CD14-positive monocyte (primary cell): ENCODE data around the gene HSD11B2. TPM values are rescaled to one million over a fixed set of nuclear protein-coding genes. Genes with fewer than 3 reads are reported as not detected.

Experiments
- DNase-seq, 3 donors: peaks; one replicate each; pipeline ENCODE4 v3.0.0-alpha.2; 2011 to 2022
- H2AFZ ChIP-seq: 2 replicates; pipeline ENCODE4 v1.6.0; 2012; ENCODE audit warnings: mild to moderate bottlenecking, low read depth, low read length, inconsistent platforms; ENCODE audit not compliant: insufficient read depth, poor library complexity, severe bottlenecking
- H3K27ac ChIP-seq, 2 donors: 1 replicate in 1 of 2; 2 replicates in 1 of 2; pipeline ENCODE4 v1.5.1; 2012 to 2013; ENCODE audit warnings: low read length in 2 of 2, control low read depth in 1 of 2, inconsistent platforms in 1 of 2, low read depth in 1 of 2, mild to moderate bottlenecking in 1 of 2
- H3K27me3 ChIP-seq, 2 donors: one replicate each; pipeline versions ENCODE4 v1.6.0 to v1.6.1; 2011 to 2013; ENCODE audit warnings: low read length in 2 of 2; ENCODE audit not compliant: control insufficient read depth in 2 of 2, insufficient read depth in 2 of 2
- H3K36me3 ChIP-seq, 2 donors: replicated peaks in 1 of 2; 1 replicate in 1 of 2; 2 replicates in 1 of 2; pipeline versions ENCODE4 v1.5.1 to v1.6.1; 2012 to 2013; ENCODE audit warnings: low read length in 2 of 2, control low read depth in 1 of 2, inconsistent platforms in 1 of 2, mild to moderate bottlenecking in 1 of 2; ENCODE audit not compliant: insufficient read depth in 2 of 2, control insufficient read depth in 1 of 2
- H3K4me1 ChIP-seq, 2 donors: 1 replicate in 1 of 2; 2 replicates in 1 of 2; pipeline versions ENCODE4 v1.5.1 to v1.6.1; 2012 to 2013; ENCODE audit warnings: low read length in 2 of 2, control low read depth in 1 of 2, inconsistent platforms in 1 of 2, mild to moderate bottlenecking in 1 of 2, moderate library complexity in 1 of 2; ENCODE audit not compliant: insufficient read depth in 2 of 2, control insufficient read depth in 1 of 2
- H3K4me2 ChIP-seq: replicated peaks from 2 replicates; pipeline ENCODE3; 2012; ENCODE audit warnings: low read length, moderate library complexity, mild to moderate bottlenecking; ENCODE audit not compliant: poor library complexity, severe bottlenecking; ENCODE audit errors: extremely low read depth
- H3K4me3 ChIP-seq, 3 experiments: fragments of 200-600 bp in 1 of 3; sonication (generic) in 1 of 3; replicated peaks in 1 of 3; 1 replicate in 2 of 3; 2 replicates in 1 of 3; pipeline ENCODE4 v1.5.1; 2011 to 2013; ENCODE audit warnings: low read length in 3 of 3, mild to moderate bottlenecking in 3 of 3, control low read depth in 2 of 3, low read depth in 2 of 3, inconsistent platforms in 1 of 3, moderate library complexity in 1 of 3
- H3K79me2 ChIP-seq: 2 replicates; pipeline ENCODE4 v1.6.0; 2012; ENCODE audit warnings: mild to moderate bottlenecking, control low read depth, inconsistent platforms, low read length, moderate library complexity; ENCODE audit not compliant: insufficient read depth
- H3K9ac ChIP-seq: 2 replicates; pipeline ENCODE4 v1.6.0; 2017; ENCODE audit warnings: low read length, mild to moderate bottlenecking; ENCODE audit not compliant: insufficient read depth, poor library complexity, severe bottlenecking
- H3K9me3 ChIP-seq, 2 donors: replicated peaks in 1 of 2; 1 replicate in 1 of 2; 2 replicates in 1 of 2; pipeline versions ENCODE4 v1.5.1 to v1.6.1; 2012 to 2013; ENCODE audit warnings: low read length in 2 of 2, control low read depth in 1 of 2; ENCODE audit not compliant: control insufficient read depth in 1 of 2, insufficient read depth in 1 of 2
- H4K20me1 ChIP-seq: 2 replicates; pipeline ENCODE4 v1.6.0; 2012; ENCODE audit warnings: mild to moderate bottlenecking, low read length, control low read depth, moderate library complexity; ENCODE audit not compliant: insufficient read depth
- H3K27ac Mint-ChIP-seq, 7 donors: one replicate each; pipeline ENCODE4 v1.8.0; 2020; ENCODE audit warnings: mild to moderate bottlenecking in 7 of 7, mixed read lengths in 7 of 7, moderate library complexity in 6 of 7, inconsistent platforms in 2 of 7
- H3K27me3 Mint-ChIP-seq, 3 donors: one replicate each; pipeline ENCODE4 v1.8.0; 2021 to 2022; ENCODE audit warnings: low read depth in 3 of 3, mild to moderate bottlenecking in 3 of 3, mixed read lengths in 3 of 3, moderate library complexity in 3 of 3, inconsistent platforms in 1 of 3
- H3K36me3 Mint-ChIP-seq, 2 donors: one replicate each; pipeline ENCODE4 v1.8.0; 2020; ENCODE audit warnings: mixed read lengths in 2 of 2, inconsistent platforms in 1 of 2, mild to moderate bottlenecking in 1 of 2
- H3K4me1 Mint-ChIP-seq: one replicate; pipeline ENCODE4 v1.8.0; 2020; ENCODE audit warnings: mild to moderate bottlenecking, mixed read lengths
- H3K4me3 Mint-ChIP-seq, 2 donors: one replicate each; pipeline ENCODE4 v1.8.0; 2020; ENCODE audit warnings: mild to moderate bottlenecking in 2 of 2, mixed read lengths in 2 of 2, moderate library complexity in 1 of 2
- H3K9me3 Mint-ChIP-seq, 7 donors: one replicate each; pipeline ENCODE4 v1.8.0; 2020 to 2022; ENCODE audit warnings: mixed read lengths in 7 of 7, mild to moderate bottlenecking in 6 of 7, moderate library complexity in 6 of 7, inconsistent platforms in 2 of 7
- CTCF ChIP-seq: fragments of 200-600 bp; IDR thresholded peaks from one replicate; pipeline ENCODE4 v1.8.0; 2022; ENCODE audit warnings: antibody characterized with exemption, mild to moderate bottlenecking
- WGBS: methylation state at CpG from one replicate; pipeline ENCODE4 v1.1.5; 2013; ENCODE audit warnings: missing lambda C conversion rate; ENCODE audit not compliant: insufficient coverage; 5-methylcytosine and 5-hydroxymethylcytosine counted together
- intact Hi-C, 2 donors: fragments of 100-400 bp; cut with micrococcal nuclease; formaldehyde crosslinking; loops; one replicate each; pipeline versions ENCODE4 v1.15.0 to v1.15.1; 2023
- polyA plus RNA-seq, 3 donors: library from polyadenylated mRNA; depleted of rRNA in 1 of 3; unstranded in 2 of 3; stranded (reverse) in 1 of 3; fragments of 300-500 nt in 2 of 3; fragments of >200 nt in 1 of 3; fragmentation: Illumina TruSeq in 2 of 3; gene quantifications; 1 replicate in 2 of 3; 2 replicates in 1 of 3; pipeline ENCODE4 v1.2.3, GENCODE V29; 2012 to 2021

The HSD11B2 gene
- polyA plus RNA-seq, 3 donors = not detected

GRCh38 chr16:67399218-67399733, 31.6 kb upstream of the HSD11B2 start:
- H3K36me3 Mint-ChIP-seq = no peaks in the 10 kb centered on the region
- Histone ChIP-seq H3K27ac (no peak overlapping the region), H3K4me1 (peaks cover 28 to 33% of the 10 kb centered on the region in 2 donors), H3K4me3 (no peak overlapping the region), H3K36me3 (no peaks in the 10 kb centered on the region), H3K4me2 (peak overlapping the region; percentile 53), H3K27me3 (peaks cover 0 to under 1% of the 10 kb centered on the region in 2 donors), H3K9ac (no peak overlapping the region), H2AFZ (peak overlapping the region; percentile 29), H3K79me2 (no peaks in the 10 kb centered on the region), H3K9me3 (no peaks in the 10 kb centered on the region), H4K20me1 (peaks cover 9% of the 10 kb centered on the region)
- WGBS = 35% methylated on average over 42 of the region's 42 CpGs
- peaks cover 3 to 25% (median 8%) of the 10 kb centered on the region in 3 donors for H3K27me3 Mint-ChIP-seq
- intact Hi-C loops = loop anchor here (2.0 to 5.0 kb wide), 4 partner anchors 26 to 122 kb away; partner anchors contain the start of gene PLEKHG4 (in 1 of the 2)
- peaks cover 0 to 2% (median 0%) of the 10 kb centered on the region in 7 donors for H3K9me3 Mint-ChIP-seq
- peak; percentile 47 to 60 (median 58) for DNase-seq
- peak; percentile 97 for TF ChIP-seq CTCF
- no peak overlapping the region for H3K4me3 Mint-ChIP-seq
- peaks cover 18% of the 10 kb centered on the region for H3K4me1 Mint-ChIP-seq
- H3K27ac Mint-ChIP-seq = no peak overlapping the region

- Histone ChIP-seq H3K9ac (no peak overlapping the region), H3K36me3 (no peaks in the 10 kb centered on the region), H3K9me3 (no peaks in the 10 kb centered on the region), H2AFZ (no peak overlapping the region), H4K20me1 (peaks cover 9% of the 10 kb centered on the region), H3K4me2 (no peak overlapping the region), H3K27ac (no peak overlapping the region), H3K79me2 (no peaks in the 10 kb centered on the region), H3K27me3 (no peaks in the 10 kb centered on the region), H3K4me1 (peaks cover 22 to 26% of the 10 kb centered on the region in 2 donors), H3K4me3 (no peak overlapping the region)
- peaks cover 0 to 2% (median 0%) of the 10 kb centered on the region in 7 donors for H3K9me3 Mint-ChIP-seq
- DNase-seq = no peak
- WGBS = 84% methylated on average over 16 of the region's 19 CpGs
- H3K4me3 Mint-ChIP-seq = no peak overlapping the region
- peaks cover 14% of the 10 kb centered on the region for H3K4me1 Mint-ChIP-seq
- TF ChIP-seq CTCF = peak; percentile 80
- no peaks in the 10 kb centered on the region for H3K36me3 Mint-ChIP-seq
- intact Hi-C loops = loop anchor here (2.0 to 10.0 kb wide), 5 partner anchors 27 to 123 kb away; partner anchors contain the start of gene PLEKHG4 (in 1 of the 2)
- no peak overlapping the region for H3K27ac Mint-ChIP-seq
- peaks cover 2 to 24% (median 7%) of the 10 kb centered on the region in 3 donors for H3K27me3 Mint-ChIP-seq
Observed at GRCh38 chr16:67399749-67400704, 30.9 kb upstream of the HSD11B2 start.
